ENCODE data around the gene LLCFC1. TPM values are rescaled to one million over a fixed set of nuclear protein-coding genes. Genes with fewer than 3 reads are reported as not detected.
"Not testable (repeated sequence)": the region's sequence is repeated elsewhere in the genome, so short reads cannot be mapped to it uniquely, and the experiment has no call there.

Gene LLCFC1
- total and polyA plus RNA-seq, 4 experiments from 2014 or later = not detected

GRCh38 chr7:142964502-142965246 is 25.4 kb downstream of the LLCFC1 start:
- Histone ChIP-seq H3K4me1 (ENCODE audit: insufficient read depth, low read length) (no peaks in the 10 kb centered on the region), H3K9me3 (ENCODE audit: control insufficient read depth in 1 of 2, low read length in 2 of 2) (no peaks in the 10 kb centered on the region), H3K4me3 (ENCODE audit: low read length in 2 of 2) (no peak overlapping the region), H3K36me3 (ENCODE audit: insufficient read depth, low read length) (no peaks in the 10 kb centered on the region), H3K27ac (ENCODE audit: low read depth, low read length) (no peak overlapping the region), H3K27me3 (ENCODE audit: insufficient read depth, low read length) (peaks cover 14% of the 10 kb centered on the region)
- ChIA-PET POLR2A (ENCODE audit: partially characterized antibody) (no interaction called here), CTCF (ENCODE audit: partially characterized antibody) (interaction anchor here (1.4 kb wide), 1 partner anchor 84 kb away, joined by 3 read pairs; no protein-coding TSS in a partner anchor)
- H3K4me3 Mint-ChIP-seq = no peak overlapping the region
- H3K36me3 Mint-ChIP-seq = no peaks in the 10 kb centered on the region
- H3K9me3 Mint-ChIP-seq = no peaks in the 10 kb centered on the region
- DNase-seq = no peak
- H3K27ac Mint-ChIP-seq = peak overlapping the region in 1 of 7 donors; percentile 39
- no peaks in the 10 kb centered on the region for H3K4me1 Mint-ChIP-seq
- H3K27me3 Mint-ChIP-seq = peaks cover 33 to 49% of the 10 kb centered on the region in 2 donors
- intact Hi-C loops (cut with micrococcal nuclease) = no loop called here

GRCh38 chr7:142968229-142968628 is 28.9 kb downstream of the LLCFC1 start:
- CTCF ChIA-PET (ENCODE audit: partially characterized antibody) = no interaction called here
- H3K36me3 Mint-ChIP-seq = no peaks in the 10 kb centered on the region
- intact Hi-C loops (cut with micrococcal nuclease) = no loop called here
- H3K9me3 Mint-ChIP-seq = no peaks in the 10 kb centered on the region
- no peaks in the 10 kb centered on the region for H3K36me3 ChIP-seq (ENCODE audit: insufficient read depth, low read length)
- peaks cover 14% of the 10 kb centered on the region for H3K27me3 ChIP-seq (ENCODE audit: insufficient read depth, low read length)
- DNase-seq = no peak
- H3K4me3 ChIP-seq (ENCODE audit: low read length in 2 of 2) = no peak overlapping the region
- no peak overlapping the region for H3K4me3 Mint-ChIP-seq
- H3K4me1 ChIP-seq (ENCODE audit: insufficient read depth, low read length) = no peaks in the 10 kb centered on the region
- no peak overlapping the region for H3K27ac ChIP-seq (ENCODE audit: low read depth, low read length)
- POLR2A ChIA-PET (ENCODE audit: partially characterized antibody) = no interaction called here
- H3K27ac Mint-ChIP-seq = no peak overlapping the region
- peaks cover 20 to 39% of the 10 kb centered on the region in 2 donors for H3K27me3 Mint-ChIP-seq
- no peaks in the 10 kb centered on the region for H3K9me3 ChIP-seq (ENCODE audit: control insufficient read depth in 1 of 2, low read length in 2 of 2)
- no peaks in the 10 kb centered on the region for H3K4me1 Mint-ChIP-seq

GRCh38 chr7:142969183-142969582 is 29.9 kb downstream of the LLCFC1 start:
- H3K36me3 Mint-ChIP-seq = no peaks in the 10 kb centered on the region
- H3K9me3 Mint-ChIP-seq = no peaks in the 10 kb centered on the region
- H3K27me3 ChIP-seq (ENCODE audit: insufficient read depth, low read length) = peaks cover 14% of the 10 kb centered on the region
- ChIA-PET POLR2A (ENCODE audit: partially characterized antibody) (no interaction called here), CTCF (ENCODE audit: partially characterized antibody) (no interaction called here)
- intact Hi-C loops (cut with micrococcal nuclease) = no loop called here
- no peak overlapping the region for H3K4me3 ChIP-seq (ENCODE audit: low read length in 2 of 2)
- H3K4me3 Mint-ChIP-seq = no peak overlapping the region
- DNase-seq = no peak
- H3K9me3 ChIP-seq (ENCODE audit: control insufficient read depth in 1 of 2, low read length in 2 of 2) = no peaks in the 10 kb centered on the region
- no peaks in the 10 kb centered on the region for H3K4me1 Mint-ChIP-seq
- H3K27ac Mint-ChIP-seq = no peak overlapping the region
- H3K36me3 ChIP-seq (ENCODE audit: insufficient read depth, low read length) = no peaks in the 10 kb centered on the region
- H3K27ac ChIP-seq (ENCODE audit: low read depth, low read length) = no peak overlapping the region
- no peaks in the 10 kb centered on the region for H3K4me1 ChIP-seq (ENCODE audit: insufficient read depth, low read length)
- H3K27me3 Mint-ChIP-seq = peaks cover 19 to 32% of the 10 kb centered on the region in 2 donors

GRCh38 chr7:142974626-142975025 is 35.3 kb downstream of the LLCFC1 start:
- no peak overlapping the region for H3K27ac ChIP-seq (ENCODE audit: low read depth, low read length)
- H3K4me3 ChIP-seq (ENCODE audit: low read length in 2 of 2) = no peak overlapping the region
- H3K27me3 ChIP-seq (ENCODE audit: insufficient read depth, low read length) = no peaks in the 10 kb centered on the region
- ChIA-PET CTCF (ENCODE audit: partially characterized antibody) (interaction anchor here (0.7 kb wide), 1 partner anchor 67 kb away, joined by 3 read pairs; no protein-coding TSS in a partner anchor), POLR2A (ENCODE audit: partially characterized antibody) (no interaction called here)
- Mint-ChIP-seq H3K27me3 (peaks cover 3 to 6% of the 10 kb centered on the region in 2 donors), H3K36me3 (no peaks in the 10 kb centered on the region), H3K9me3 (peaks cover 0 to 12% (median 3%) of the 10 kb centered on the region in 8 donors), H3K27ac (no peak overlapping the region), H3K4me1 (no peaks in the 10 kb centered on the region), H3K4me3 (no peak overlapping the region)
- peaks cover 0 to 4% of the 10 kb centered on the region in 2 donors for H3K9me3 ChIP-seq (ENCODE audit: control insufficient read depth in 1 of 2, low read length in 2 of 2)
- no peaks in the 10 kb centered on the region for H3K4me1 ChIP-seq (ENCODE audit: insufficient read depth, low read length)
- DNase-seq = no peak
- H3K36me3 ChIP-seq (ENCODE audit: insufficient read depth, low read length) = no peaks in the 10 kb centered on the region
- intact Hi-C loops (cut with micrococcal nuclease) = no loop called here

GRCh38 chr7:142978402-142978801 is 39.1 kb downstream of the LLCFC1 start:
- intact Hi-C loops (cut with micrococcal nuclease) = not testable (repeated sequence)

GRCh38 chr7:142983825-142984224 is 44.5 kb downstream of the LLCFC1 start:
- Mint-ChIP-seq H3K36me3 (no peaks in the 10 kb centered on the region), H3K4me3 (no peak overlapping the region), H3K27ac (no peak overlapping the region), H3K4me1 (no peaks in the 10 kb centered on the region), H3K9me3 (peaks cover 0 to 13% (median 6%) of the 10 kb centered on the region in 8 donors), H3K27me3 (peaks cover 16 to 18% of the 10 kb centered on the region in 2 donors)
- CTCF ChIA-PET (ENCODE audit: partially characterized antibody) = no interaction called here
- POLR2A ChIA-PET (ENCODE audit: partially characterized antibody) = no interaction called here
- H3K4me1 ChIP-seq (ENCODE audit: insufficient read depth, low read length) = no peaks in the 10 kb centered on the region
- H3K4me3 ChIP-seq (ENCODE audit: low read length in 2 of 2) = no peak overlapping the region
- intact Hi-C loops (cut with micrococcal nuclease) = no loop called here
- H3K27ac ChIP-seq (ENCODE audit: low read depth, low read length) = no peak overlapping the region
- peaks cover 5% of the 10 kb centered on the region for H3K27me3 ChIP-seq (ENCODE audit: insufficient read depth, low read length)
- H3K36me3 ChIP-seq (ENCODE audit: insufficient read depth, low read length) = no peaks in the 10 kb centered on the region
- no peak for DNase-seq
- H3K9me3 ChIP-seq (ENCODE audit: control insufficient read depth in 1 of 2, low read length in 2 of 2) = no peaks in the 10 kb centered on the region

More at GRCh38 chr7:142978402-142978801, 39.1 kb downstream of the LLCFC1 start:
- POLR2A ChIA-PET (ENCODE audit: partially characterized antibody); H3K4me3 Mint-ChIP-seq; H3K27ac ChIP-seq (ENCODE audit: low read depth, low read length); H3K9me3 ChIP-seq (ENCODE audit: control insufficient read depth in 1 of 2, low read length in 2 of 2); H3K36me3 ChIP-seq (ENCODE audit: insufficient read depth, low read length); H3K27me3 ChIP-seq (ENCODE audit: insufficient read depth, low read length); H3K27ac Mint-ChIP-seq; H3K4me1 ChIP-seq (ENCODE audit: insufficient read depth, low read length); CTCF ChIA-PET (ENCODE audit: partially characterized antibody); H3K4me1 Mint-ChIP-seq; DNase-seq; H3K36me3 Mint-ChIP-seq; H3K4me3 ChIP-seq (ENCODE audit: low read length in 2 of 2): not testable (repeated sequence)
- Mint-ChIP-seq H3K27me3 (peaks cover 0 to 18% of the 10 kb centered on the region in 2 donors), H3K9me3 (peaks cover 0 to 21% (median 9%) of the 10 kb centered on the region in 8 donors)

GRCh38 chr7:142984297-142984696 is 45.0 kb downstream of the LLCFC1 start:
- H3K27ac Mint-ChIP-seq = no peak overlapping the region
- Histone ChIP-seq H3K27me3 (ENCODE audit: insufficient read depth, low read length) (peaks cover 5% of the 10 kb centered on the region), H3K4me1 (ENCODE audit: insufficient read depth, low read length) (no peaks in the 10 kb centered on the region), H3K36me3 (ENCODE audit: insufficient read depth, low read length) (no peaks in the 10 kb centered on the region), H3K9me3 (ENCODE audit: control insufficient read depth in 1 of 2, low read length in 2 of 2) (no peaks in the 10 kb centered on the region), H3K4me3 (ENCODE audit: low read length in 2 of 2) (no peak overlapping the region), H3K27ac (ENCODE audit: low read depth, low read length) (no peak overlapping the region)
- intact Hi-C loops (cut with micrococcal nuclease) = no loop called here
- H3K36me3 Mint-ChIP-seq = no peaks in the 10 kb centered on the region
- H3K4me3 Mint-ChIP-seq = no peak overlapping the region
- no peak for DNase-seq
- H3K27me3 Mint-ChIP-seq = peaks cover 16 to 18% of the 10 kb centered on the region in 2 donors
- no peaks in the 10 kb centered on the region for H3K4me1 Mint-ChIP-seq
- ChIA-PET POLR2A (ENCODE audit: partially characterized antibody) (no interaction called here), CTCF (ENCODE audit: partially characterized antibody) (no interaction called here)
- H3K9me3 Mint-ChIP-seq = peaks cover 0 to 11% (median 6%) of the 10 kb centered on the region in 8 donors

Measured in CD4-positive, alpha-beta memory T cell (primary cell).